HEK293 (cell line): ENCODE measurements around the gene CD40.
A peak's percentile ranks its signal among the peaks of the same experiment; 100 is the strongest.

Experiments used
- CTCF ChIA-PET: fragments of 350-600 bp; formaldehyde crosslinking; extraction: SDS; loops from one replicate; lab custom pipeline; 2021; ENCODE audit warnings: antibody characterized with exemption; lab: Yijun Ruan, JAX
- POLR2A ChIA-PET: fragments of 300-600 bp; formaldehyde crosslinking; extraction: SDS; loops from one replicate; lab custom pipeline; 2020; ENCODE audit warnings: antibody characterized with exemption, inconsistent platforms; lab: Yijun Ruan, JAX
- H3K27ac ChIP-seq: fragments of 200-500 bp; sonication (Bioruptor generic); 2 replicates; pipeline ENCODE4 v1.5.1; 2014; ENCODE audit warnings: low read depth, low read length, control low read depth, inconsistent platforms; ENCODE audit errors: extremely low read depth
- H3K36me3 ChIP-seq, 2 experiments: fragments of 200-500 bp in 1 of 2; sonication (Bioruptor generic) in 1 of 2; 1 replicate in 1 of 2; 2 replicates in 1 of 2; pipeline ENCODE4 v1.5.1; 2014 to 2017; ENCODE audit warnings: inconsistent platforms in 2 of 2, low read length in 2 of 2; ENCODE audit not compliant: control insufficient read depth in 2 of 2, insufficient read depth in 1 of 2
- H3K4me1 ChIP-seq: fragments of 200-500 bp; sonication (Bioruptor generic); 2 replicates; pipeline ENCODE4 v1.5.1; 2014; ENCODE audit warnings: mild to moderate bottlenecking, low read length, inconsistent platforms; ENCODE audit not compliant: control insufficient read depth, insufficient read depth
- H3K4me3 ChIP-seq: 2 replicates; pipeline ENCODE4 v1.5.1; 2011; ENCODE audit warnings: low read depth, mild to moderate bottlenecking, control low read depth, low read length, moderate library complexity
- H3K9me3 ChIP-seq: fragments of 200-500 bp; sonication (Bioruptor generic); 2 replicates; pipeline ENCODE4 v1.5.1; 2014; ENCODE audit warnings: low read depth, low read length, inconsistent platforms; ENCODE audit not compliant: control insufficient read depth, insufficient read depth
- BCL11A ChIP-seq: fragments of 450-650 bp; formaldehyde crosslinking; IDR thresholded peaks from 2 replicates; pipeline ENCODE4 v1.5.1; 2016; ENCODE audit warnings: low read depth, missing biosample characterization, missing genetic modification characterization
- BCL6B ChIP-seq: fragments of 450-650 bp; formaldehyde crosslinking; IDR thresholded peaks from 2 replicates; pipeline ENCODE4 v1.5.1; 2017; ENCODE audit warnings: missing biosample characterization, missing genetic modification characterization
- GLIS1 ChIP-seq: fragments of 450-650 bp; formaldehyde crosslinking; IDR thresholded peaks from 2 replicates; pipeline ENCODE4 v1.5.1; 2016; ENCODE audit warnings: missing biosample characterization, missing genetic modification characterization
- GLIS2 ChIP-seq: fragments of 450-650 bp; formaldehyde crosslinking; IDR thresholded peaks from 2 replicates; pipeline ENCODE4 v1.5.1; 2016; ENCODE audit warnings: missing biosample characterization, missing genetic modification characterization
- HOXC10 ChIP-seq: sonication (generic); formaldehyde crosslinking; IDR thresholded peaks from 2 replicates; pipeline ENCODE4 v1.8.1; 2023; ENCODE audit warnings: mild to moderate bottlenecking, missing genetic modification reagents
- IKZF3 ChIP-seq: fragments of 450-650 bp; IDR thresholded peaks from 2 replicates; pipeline ENCODE4 v1.5.0; 2018; ENCODE audit warnings: missing biosample characterization, mild to moderate bottlenecking, missing genetic modification characterization, moderate library complexity
- KLF7 ChIP-seq: fragments of 450-650 bp; formaldehyde crosslinking; IDR thresholded peaks from 2 replicates; pipeline ENCODE4 v1.5.1; 2016; ENCODE audit warnings: missing biosample characterization, missing genetic modification characterization, borderline replicate concordance
- PRDM6 ChIP-seq: fragments of 450-650 bp; formaldehyde crosslinking; IDR thresholded peaks from 2 replicates; pipeline ENCODE4 v1.5.1; 2017; ENCODE audit warnings: missing biosample characterization, missing genetic modification characterization
- REPIN1 ChIP-seq: fragments of 450-650 bp; formaldehyde crosslinking; IDR thresholded peaks from 2 replicates; pipeline ENCODE4 v1.5.1; 2017; ENCODE audit warnings: missing biosample characterization, missing genetic modification characterization, low read depth
- SCRT1 ChIP-seq: fragments of 450-650 bp; formaldehyde crosslinking; IDR thresholded peaks from 2 replicates; pipeline ENCODE4 v1.5.1; 2016; ENCODE audit warnings: missing biosample characterization, missing genetic modification characterization, borderline replicate concordance
- SETDB1 ChIP-seq: IDR thresholded peaks from one replicate; pipeline ENCODE4 v1.6.1; 2017; ENCODE audit warnings: mild to moderate bottlenecking, low read length, moderate library complexity, mixed read lengths; ENCODE audit not compliant: insufficient read length
- SP7 ChIP-seq: fragments of 450-650 bp; formaldehyde crosslinking; IDR thresholded peaks from 2 replicates; pipeline ENCODE4 v1.5.1; 2016; ENCODE audit warnings: missing biosample characterization, missing genetic modification characterization
- ZBTB1 ChIP-seq: fragments of 450-650 bp; formaldehyde crosslinking; IDR thresholded peaks from 2 replicates; pipeline ENCODE4 v1.5.1; 2016; ENCODE audit warnings: missing biosample characterization, missing genetic modification characterization
- ZFP3 ChIP-seq: fragments of 450-650 bp; formaldehyde crosslinking; IDR thresholded peaks from 2 replicates; pipeline ENCODE4 v1.5.1; 2016; ENCODE audit warnings: low read depth, missing biosample characterization, missing genetic modification characterization
- ZNF10 ChIP-seq: fragments of 450-650 bp; formaldehyde crosslinking; IDR thresholded peaks from 2 replicates; pipeline ENCODE4 v1.5.1; 2017; ENCODE audit warnings: missing biosample characterization, missing genetic modification characterization
- ZNF114 ChIP-seq: fragments of 450-650 bp; formaldehyde crosslinking; IDR thresholded peaks from 2 replicates; pipeline ENCODE4 v1.5.0; 2017; ENCODE audit warnings: missing biosample characterization, missing genetic modification characterization
- ZNF138 ChIP-seq: fragments of 450-650 bp; formaldehyde crosslinking; IDR thresholded peaks from 2 replicates; pipeline ENCODE4 v1.5.1; 2016; ENCODE audit warnings: missing biosample characterization, missing genetic modification characterization, borderline replicate concordance
- ZNF155 ChIP-seq: fragments of 450-650 bp; formaldehyde crosslinking; IDR thresholded peaks from 2 replicates; pipeline ENCODE4 v1.5.1; 2016; ENCODE audit warnings: missing biosample characterization, missing genetic modification characterization
- ZNF184 ChIP-seq: fragments of 450-650 bp; IDR thresholded peaks from 2 replicates; pipeline ENCODE4 v1.5.1; 2018; ENCODE audit warnings: missing biosample characterization, mild to moderate bottlenecking, missing genetic modification characterization
- ZNF24 ChIP-seq: fragments of 450-650 bp; formaldehyde crosslinking; IDR thresholded peaks from 2 replicates; pipeline ENCODE4 v1.5.1; 2016; ENCODE audit warnings: missing biosample characterization, missing genetic modification characterization
- ZNF311 ChIP-seq: fragments of 450-650 bp; formaldehyde crosslinking; IDR thresholded peaks from 2 replicates; pipeline ENCODE4 v1.5.1; 2017; ENCODE audit warnings: missing biosample characterization, missing genetic modification characterization, borderline replicate concordance
- ZNF341 ChIP-seq: fragments of 450-650 bp; formaldehyde crosslinking; IDR thresholded peaks from 2 replicates; pipeline ENCODE4; 2016; ENCODE audit warnings: low read depth, missing biosample characterization, missing genetic modification characterization
- ZNF416 ChIP-seq: fragments of 450-650 bp; formaldehyde crosslinking; IDR thresholded peaks from 2 replicates; pipeline ENCODE4 v1.5.1; 2016; ENCODE audit warnings: missing biosample characterization, missing genetic modification characterization
- ZNF426 ChIP-seq: fragments of 450-650 bp; formaldehyde crosslinking; IDR thresholded peaks from 2 replicates; pipeline ENCODE4 v1.5.1; 2017; ENCODE audit warnings: missing biosample characterization, missing genetic modification characterization, mild to moderate bottlenecking, inconsistent platforms, moderate library complexity
- ZNF449 ChIP-seq: fragments of 450-650 bp; formaldehyde crosslinking; IDR thresholded peaks from 2 replicates; pipeline ENCODE4 v1.5.1; 2017; ENCODE audit warnings: missing biosample characterization, mild to moderate bottlenecking, missing genetic modification characterization, moderate library complexity
- ZNF510 ChIP-seq: fragments of 450-650 bp; formaldehyde crosslinking; IDR thresholded peaks from 2 replicates; pipeline ENCODE4 v1.5.1; 2018; ENCODE audit warnings: mild to moderate bottlenecking, missing genetic modification characterization, missing biosample characterization; ENCODE audit not compliant: insufficient replicate concordance
- ZNF514 ChIP-seq: fragments of 450-650 bp; formaldehyde crosslinking; IDR thresholded peaks from 2 replicates; pipeline ENCODE4 v1.5.1; 2016; ENCODE audit warnings: missing biosample characterization, missing genetic modification characterization
- ZNF544 ChIP-seq: fragments of 450-650 bp; formaldehyde crosslinking; IDR thresholded peaks from 2 replicates; pipeline ENCODE4 v1.5.0; 2017; ENCODE audit warnings: missing biosample characterization, missing genetic modification characterization
- ZNF580 ChIP-seq: fragments of 450-650 bp; formaldehyde crosslinking; IDR thresholded peaks from 2 replicates; pipeline ENCODE4 v1.5.1; 2016; ENCODE audit warnings: missing biosample characterization, missing genetic modification characterization
- ZNF585B ChIP-seq: fragments of 450-650 bp; formaldehyde crosslinking; IDR thresholded peaks from 2 replicates; pipeline ENCODE4 v1.5.1; 2016; ENCODE audit warnings: missing biosample characterization, missing genetic modification characterization
- ZNF626 ChIP-seq: fragments of 450-650 bp; sonication (Bioruptor Pico); formaldehyde crosslinking; IDR thresholded peaks from 2 replicates; pipeline ENCODE4 v1.5.1; 2018; ENCODE audit warnings: missing biosample characterization, missing genetic modification characterization, inconsistent platforms
- ZNF664 ChIP-seq: fragments of 450-650 bp; formaldehyde crosslinking; IDR thresholded peaks from 2 replicates; pipeline ENCODE4 v1.5.1; 2016; ENCODE audit warnings: missing biosample characterization, missing genetic modification characterization
- TF ChIP-seq, protein P1 (sequence below): fragments of 450-650 bp; formaldehyde crosslinking; optimal IDR thresholded peaks from 2 replicates; pipeline ENCODE3; 2016; ENCODE audit warnings: missing biosample characterization, mild to moderate bottlenecking, missing genetic modification characterization

CD40 gene

DNA sequence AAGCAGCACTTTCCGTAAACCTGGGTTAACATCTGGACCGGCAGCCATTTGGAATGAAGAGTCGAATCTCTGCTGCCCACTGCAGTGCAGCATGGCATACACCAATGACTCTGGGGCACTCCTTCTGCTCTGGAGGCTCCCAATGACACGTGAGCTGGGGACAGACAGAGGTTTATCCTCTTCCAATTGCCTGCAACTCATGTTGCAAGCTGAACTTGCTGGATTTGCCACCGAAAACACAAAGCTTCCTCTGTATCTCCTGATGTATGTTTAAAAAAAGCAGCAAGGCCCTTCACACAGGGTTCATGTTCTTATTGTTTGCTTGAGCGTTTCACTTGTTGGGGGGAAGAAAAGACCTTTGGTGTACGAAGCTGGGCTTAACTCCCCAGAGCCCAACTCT is 39.2 kb upstream of the CD40 start:
- no peaks in the 10 kb centered on the region for H3K9me3 ChIP-seq
- H3K36me3 ChIP-seq, result peaks cover 0 to 42% of the 10 kb centered on the region in 2 experiments; a peak in 2 of 3 replicates
- H3K4me3 ChIP-seq, result no peak overlapping the region
- no peak overlapping the region for H3K27ac ChIP-seq
- TF ChIP-seq ZNF585B, result no peak
- TF ChIP-seq ZFP3 (tag by site-specific recombination), result no peak
- TF ChIP-seq ZNF311 (tag by site-specific recombination), result no peak
- TF ChIP-seq ZNF155 (tag by site-specific recombination), result no peak
- TF ChIP-seq PRDM6 (tag by site-specific recombination), result no peak
- no peak for TF ChIP-seq ZNF10 (tag by site-specific recombination)
- no peak for TF ChIP-seq KLF7
- TF ChIP-seq ZNF138 (tag by site-specific recombination), result no peak
- no peak for TF ChIP-seq ZNF24
- no peak for TF ChIP-seq IKZF3 (tag by site-specific recombination)
- no peak for TF ChIP-seq ZBTB1
- no peak for TF ChIP-seq ZNF184 (tag by site-specific recombination)
- no peak for TF ChIP-seq ZNF544 (tag by site-specific recombination)
- no peak for TF ChIP-seq ZNF510 (tag by site-specific recombination)
- TF ChIP-seq GLIS2 (tag by site-specific recombination), result no peak
- no peak for TF ChIP-seq HOXC10 (CRISPR knock-in tag)
- no peak for TF ChIP-seq ZNF514 (tag by site-specific recombination)
- TF ChIP-seq REPIN1 (tag by site-specific recombination), result no peak
- no peak for TF ChIP-seq BCL11A
- no peak for TF ChIP-seq ZNF449 (tag by site-specific recombination)
- peaks cover 4% of the 10 kb centered on the region; the same call in 1 of the 2 replicates for H3K4me1 ChIP-seq
- POLR2A ChIA-PET, result no interaction called here
- CTCF ChIA-PET, result interaction anchor here (0.6 to 3.2 kb wide), 2 partner anchors 64 to 1543 kb away, joined by 3 to 8 read pairs; no protein-coding TSS in a partner anchor

GRCh38 chr20:46081074-46081473 is 37.0 kb upstream of the CD40 start:
- Histone ChIP-seq H3K27ac (no peak overlapping the region), H3K4me1 (peaks cover 18% of the 10 kb centered on the region), H3K9me3 (no peaks in the 10 kb centered on the region), H3K4me3 (no peak overlapping the region), H3K36me3 (peaks cover 0 to 25% of the 10 kb centered on the region in 2 experiments; a peak in 2 of 3 replicates)
- POLR2A ChIA-PET, result no interaction called here
- TF ChIP-seq GLIS1 (tag by site-specific recombination) (no peak), ZNF416 (tag by site-specific recombination) (no peak), SETDB1 (no peak), ZNF426 (tag by site-specific recombination) (no peak), ZBTB1 (no peak), ZNF664 (peak; percentile 37; the same call in 1 of the 2 replicates), SCRT1 (no peak), ZNF114 (tag by site-specific recombination) (no peak), SP7 (tag by site-specific recombination) (peak; percentile 99), ZNF580 (tag by site-specific recombination) (no peak), REPIN1 (tag by site-specific recombination) (no peak), ZNF626 (tag by site-specific recombination) (no peak), ZNF510 (tag by site-specific recombination) (no peak), ZNF341 (tag by site-specific recombination) (no peak), BCL6B (tag by site-specific recombination) (no peak)
- TF ChIP-seq, protein P1, sequence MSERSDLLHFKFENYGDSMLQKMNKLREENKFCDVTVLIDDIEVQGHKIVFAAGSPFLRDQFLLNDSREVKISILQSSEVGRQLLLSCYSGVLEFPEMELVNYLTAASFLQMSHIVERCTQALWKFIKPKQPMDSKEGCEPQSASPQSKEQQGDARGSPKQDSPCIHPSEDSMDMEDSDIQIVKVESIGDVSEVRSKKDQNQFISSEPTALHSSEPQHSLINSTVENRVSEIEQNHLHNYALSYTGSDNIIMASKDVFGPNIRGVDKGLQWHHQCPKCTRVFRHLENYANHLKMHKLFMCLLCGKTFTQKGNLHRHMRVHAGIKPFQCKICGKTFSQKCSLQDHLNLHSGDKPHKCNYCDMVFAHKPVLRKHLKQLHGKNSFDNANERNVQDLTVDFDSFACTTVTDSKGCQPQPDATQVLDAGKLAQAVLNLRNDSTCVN (tag by site-specific recombination), result no peak
- CTCF ChIA-PET, result no interaction called here
